HG02571 (cell line): Measurements from ENCODE around the gene NT5DC4.
A peak's percentile ranks its signal among the peaks of the same experiment; 100 is the strongest.

ENCODE experiments used
- ATAC-seq: cut with Tn5 transposase; IDR thresholded peaks from one replicate; pipeline ENCODE4 v1.9.1; 2021; ENCODE audit warnings: mild to moderate bottlenecking, moderate library complexity; ENCODE audit not compliant: unreplicated experiment

Gene NT5DC4

GRCh38 chr2:112720785-112721184 is at the start of gene NT5DC4:
Gene NT5DC4 (plus strand): TSS chr2:112721020. CDS start chr2:112721080, 60 bp downstream.
- ATAC-seq, result no peak

- ATAC-seq, result no peak
These were observed 49.0 kb upstream of the NT5DC4 start for GRCh38 chr2:112671801-112672200.

GRCh38 chr2:112673008-112673407 is 47.8 kb upstream of the NT5DC4 start:
- ATAC-seq, result no peak

- no peak for ATAC-seq
These were observed 46.6 kb upstream of the NT5DC4 start for GRCh38 chr2:112674229-112674628.

GRCh38 chr2:112679484-112679883 is 41.3 kb upstream of the NT5DC4 start:
- no peak for ATAC-seq

- ATAC-seq, result no peak
These were observed 40.1 kb upstream of the NT5DC4 start for GRCh38 chr2:112680666-112681101.

- ATAC-seq, result no peak
These were observed 38.7 kb upstream of the NT5DC4 start for GRCh38 chr2:112682101-112682500.

GRCh38 chr2:112683550-112684414 is 37.0 kb upstream of the NT5DC4 start:
- ATAC-seq, result no peak

GRCh38 chr2:112684415-112684775 is 36.4 kb upstream of the NT5DC4 start:
- no peak for ATAC-seq

- no peak for ATAC-seq
These were observed 35.4 kb upstream of the NT5DC4 start for GRCh38 chr2:112685271-112685884.

GRCh38 chr2:112686348-112687217 is 34.2 kb upstream of the NT5DC4 start:
- no peak for ATAC-seq

- no peak for ATAC-seq
These were observed 33.3 kb upstream of the NT5DC4 start for GRCh38 chr2:112687522-112687921.

GRCh38 chr2:112688086-112688880 is 32.5 kb upstream of the NT5DC4 start:
- ATAC-seq, result no peak

GRCh38 chr2:112690853-112691401 is 29.9 kb upstream of the NT5DC4 start:
- no peak for ATAC-seq

- ATAC-seq, result no peak
These were observed 28.9 kb upstream of the NT5DC4 start for GRCh38 chr2:112691881-112692281.

- ATAC-seq, result peak; percentile 78
These were observed 28.3 kb upstream of the NT5DC4 start for GRCh38 chr2:112692495-112692911.

GRCh38 chr2:112692918-112693317 is 27.9 kb upstream of the NT5DC4 start:
- ATAC-seq, result no peak

GRCh38 chr2:112693596-112693995 is 27.2 kb upstream of the NT5DC4 start:
- ATAC-seq, result no peak

- ATAC-seq, result no peak
These were observed 26.6 kb upstream of the NT5DC4 start for GRCh38 chr2:112694182-112694581.

- no peak for ATAC-seq
These were observed 21.8 kb upstream of the NT5DC4 start for GRCh38 chr2:112698834-112699515.
